ENCODE measurements around the gene GNGT1. TPM values are rescaled to one million over a fixed set of nuclear protein-coding genes. Genes with fewer than 3 reads are reported as not detected.
"Not testable (repeated sequence)": the region's sequence is repeated elsewhere in the genome, so short reads cannot be mapped to it uniquely, and the experiment has no call there.

Gene GNGT1
- polyA plus RNA-seq, 1 donor: not detected

DNA sequence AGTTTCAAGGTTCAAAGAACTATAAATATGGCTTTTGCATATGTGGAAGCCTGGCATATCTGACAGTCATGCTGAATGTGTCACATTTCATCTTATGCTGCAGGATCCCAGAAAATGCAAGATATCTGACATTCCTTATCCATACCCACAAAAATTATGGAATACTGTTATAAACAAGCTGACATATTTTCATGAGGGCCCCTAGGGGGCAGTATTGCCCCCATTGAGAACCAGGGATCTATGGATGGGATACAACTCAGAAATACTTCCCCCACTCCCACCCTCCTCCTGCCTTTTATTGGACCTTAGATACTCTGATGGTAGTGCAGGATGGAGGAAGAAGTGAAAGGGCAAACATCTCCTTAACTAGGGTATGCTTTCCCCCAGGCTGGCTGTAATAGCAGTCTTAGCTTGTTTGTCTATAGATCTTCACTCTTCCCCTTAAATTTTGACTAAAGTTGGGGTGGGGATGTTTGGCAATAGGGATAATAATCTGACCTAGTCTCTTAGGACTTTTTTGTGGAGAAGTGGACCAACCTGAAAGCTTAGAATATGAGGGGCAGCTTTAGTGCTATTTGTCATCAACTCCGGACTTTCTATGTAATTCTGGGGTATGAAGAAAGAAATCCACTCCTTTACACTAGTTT lies 3.5 kb upstream of the GNGT1 start:
- no peak overlapping the region for H3K27ac ChIP-seq (ENCODE audit: low read length)
- no peaks in the 10 kb centered on the region for H3K4me1 ChIP-seq (ENCODE audit: control insufficient read depth, insufficient read depth, low read length)
- no peak overlapping the region for H3K4me3 ChIP-seq (ENCODE audit: low read length)
- H3K36me3 ChIP-seq (ENCODE audit: control insufficient read depth, insufficient read depth, low read length): no peaks in the 10 kb centered on the region
- no peaks in the 10 kb centered on the region for H3K27me3 ChIP-seq (ENCODE audit: control insufficient read depth, insufficient read depth, low read length)
- H3K9me3 ChIP-seq (ENCODE audit: control insufficient read depth, low read depth, low read length): no peaks in the 10 kb centered on the region
- DNase-seq: peak; percentile 23 to 24
- no CpG with 5 or more reads among the region's 1 CpG for WGBS (ENCODE audit: insufficient coverage, low lambda C conversion rate)

DNA sequence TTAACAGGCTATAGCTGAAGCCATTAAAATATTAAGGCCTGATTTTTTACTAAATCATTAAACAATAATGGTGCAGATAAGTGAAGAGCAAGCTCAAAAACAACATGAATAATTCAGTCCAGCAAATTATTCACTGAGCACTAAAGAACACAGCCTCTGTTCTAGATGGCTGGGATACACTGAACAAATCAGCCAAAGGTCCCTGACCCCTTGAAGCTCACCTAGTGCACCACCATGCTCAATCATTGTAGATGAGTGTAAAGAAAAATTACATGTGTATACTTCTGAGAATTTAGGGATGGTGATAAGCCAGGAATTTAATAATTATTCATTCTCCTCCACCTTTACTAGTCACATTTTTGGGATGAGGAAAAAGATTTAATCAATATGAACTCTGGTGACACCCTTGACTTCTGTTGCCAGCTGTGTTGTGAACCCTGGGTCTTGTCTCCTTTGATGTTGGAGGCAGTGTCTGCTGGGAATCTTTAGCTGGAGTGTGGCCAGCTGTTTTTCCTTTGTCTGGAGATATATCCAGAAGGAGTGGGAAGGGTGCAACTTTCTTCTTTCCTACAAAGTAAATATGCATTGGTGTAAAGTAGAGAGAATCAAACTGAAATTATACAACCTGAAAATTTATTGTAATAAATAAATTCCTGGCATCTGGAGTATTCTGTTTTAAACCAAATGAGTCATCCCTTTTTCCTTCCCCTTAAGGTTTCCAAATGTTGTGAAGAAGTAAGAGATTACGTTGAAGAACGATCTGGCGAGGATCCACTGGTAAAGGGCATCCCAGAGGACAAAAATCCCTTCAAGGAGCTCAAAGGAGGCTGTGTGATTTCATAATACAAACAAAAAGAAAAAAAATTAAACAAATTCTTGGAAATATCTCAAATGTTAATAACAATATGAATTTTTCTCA lies 4.0 kb downstream of the GNGT1 start:
- H3K9me3 ChIP-seq (ENCODE audit: control insufficient read depth, low read depth, low read length): no peaks in the 10 kb centered on the region
- H3K36me3 ChIP-seq (ENCODE audit: control insufficient read depth, insufficient read depth, low read length): no peaks in the 10 kb centered on the region
- DNase-seq: no peak
- no peak overlapping the region for H3K27ac ChIP-seq (ENCODE audit: low read length)
- no CpG with 5 or more reads among the region's 3 CpGs for WGBS (ENCODE audit: insufficient coverage, low lambda C conversion rate)
- peaks cover 3% of the 10 kb centered on the region for H3K27me3 ChIP-seq (ENCODE audit: control insufficient read depth, insufficient read depth, low read length)
- H3K4me3 ChIP-seq (ENCODE audit: low read length): no peak overlapping the region
- no peaks in the 10 kb centered on the region for H3K4me1 ChIP-seq (ENCODE audit: control insufficient read depth, insufficient read depth, low read length)

DNA sequence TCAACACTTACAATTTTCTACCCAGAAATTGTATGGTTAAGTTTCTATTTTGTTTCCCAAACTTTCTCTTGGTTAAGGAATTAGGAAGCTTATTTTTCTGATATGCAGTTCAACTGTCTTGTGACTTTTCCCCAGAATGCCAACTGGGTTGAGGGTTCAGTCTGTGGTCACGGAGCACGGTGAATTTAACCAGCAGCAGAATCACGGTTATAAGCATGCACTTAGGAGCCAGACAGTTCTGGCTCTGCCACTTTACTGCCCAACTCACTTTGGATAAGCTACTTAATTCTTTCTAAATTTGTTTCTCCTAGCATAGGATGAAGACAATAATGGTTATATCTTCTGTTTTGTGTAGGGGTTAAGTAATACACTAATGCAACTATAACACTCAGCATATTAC lies 4.9 kb downstream of the GNGT1 start:
- not testable (repeated sequence) for DNase-seq; H3K36me3 ChIP-seq (ENCODE audit: control insufficient read depth, insufficient read depth, low read length); H3K27me3 ChIP-seq (ENCODE audit: control insufficient read depth, insufficient read depth, low read length); H3K4me1 ChIP-seq (ENCODE audit: control insufficient read depth, insufficient read depth, low read length); H3K9me3 ChIP-seq (ENCODE audit: control insufficient read depth, low read depth, low read length); H3K4me3 ChIP-seq (ENCODE audit: low read length); H3K27ac ChIP-seq (ENCODE audit: low read length)
- WGBS (ENCODE audit: insufficient coverage, low lambda C conversion rate): no CpG with 5 or more reads among the region's 3 CpGs

DNA sequence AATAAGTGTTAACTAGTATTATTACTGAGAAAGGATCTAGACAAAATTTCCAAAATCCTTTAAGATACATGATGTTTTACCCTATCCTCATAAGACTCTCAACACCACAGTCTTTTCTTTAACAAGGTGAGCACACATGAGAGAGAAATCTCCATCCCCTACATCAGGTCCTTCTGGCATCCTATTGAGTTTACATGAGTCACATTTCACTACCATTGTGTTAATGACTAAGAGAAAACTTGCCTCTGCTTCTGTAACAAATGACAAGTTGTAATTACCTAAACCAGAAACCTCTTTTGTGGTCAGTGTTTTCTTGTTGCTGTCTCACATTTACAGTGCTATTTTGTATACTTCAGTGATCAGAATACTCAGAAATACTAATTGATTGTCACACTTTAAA lies 5.3 kb downstream of the GNGT1 start:
- not testable (repeated sequence) for H3K27me3 ChIP-seq (ENCODE audit: control insufficient read depth, insufficient read depth, low read length); H3K4me1 ChIP-seq (ENCODE audit: control insufficient read depth, insufficient read depth, low read length); H3K36me3 ChIP-seq (ENCODE audit: control insufficient read depth, insufficient read depth, low read length); H3K27ac ChIP-seq (ENCODE audit: low read length); H3K9me3 ChIP-seq (ENCODE audit: control insufficient read depth, low read depth, low read length); DNase-seq; H3K4me3 ChIP-seq (ENCODE audit: low read length)

DNA sequence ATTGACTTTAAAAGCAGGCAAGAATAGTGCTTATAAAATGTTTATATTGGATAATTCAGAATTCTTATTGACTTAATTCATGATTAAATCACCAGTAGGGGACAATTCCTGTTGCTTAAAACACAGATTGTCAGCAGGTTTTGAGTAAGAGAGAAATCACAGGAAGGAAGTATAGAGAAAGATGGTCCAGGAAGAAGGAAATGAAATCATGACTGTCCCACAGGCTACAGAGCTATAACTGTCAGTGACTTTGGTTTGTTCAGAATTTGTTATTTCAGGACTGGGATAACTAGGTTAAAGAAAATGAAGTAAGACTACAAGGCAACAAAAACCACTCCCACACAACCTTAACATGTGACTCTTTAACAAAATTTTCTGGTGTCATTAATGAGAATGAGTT lies 6.8 kb downstream of the GNGT1 start:
- H3K27ac ChIP-seq (ENCODE audit: low read length): no peak overlapping the region
- H3K9me3 ChIP-seq (ENCODE audit: control insufficient read depth, low read depth, low read length): no peaks in the 10 kb centered on the region
- H3K36me3 ChIP-seq (ENCODE audit: control insufficient read depth, insufficient read depth, low read length): no peaks in the 10 kb centered on the region
- H3K27me3 ChIP-seq (ENCODE audit: control insufficient read depth, insufficient read depth, low read length): peaks cover 3% of the 10 kb centered on the region
- no peak overlapping the region for H3K4me3 ChIP-seq (ENCODE audit: low read length)
- H3K4me1 ChIP-seq (ENCODE audit: control insufficient read depth, insufficient read depth, low read length): no peaks in the 10 kb centered on the region
- no peak for DNase-seq

DNA sequence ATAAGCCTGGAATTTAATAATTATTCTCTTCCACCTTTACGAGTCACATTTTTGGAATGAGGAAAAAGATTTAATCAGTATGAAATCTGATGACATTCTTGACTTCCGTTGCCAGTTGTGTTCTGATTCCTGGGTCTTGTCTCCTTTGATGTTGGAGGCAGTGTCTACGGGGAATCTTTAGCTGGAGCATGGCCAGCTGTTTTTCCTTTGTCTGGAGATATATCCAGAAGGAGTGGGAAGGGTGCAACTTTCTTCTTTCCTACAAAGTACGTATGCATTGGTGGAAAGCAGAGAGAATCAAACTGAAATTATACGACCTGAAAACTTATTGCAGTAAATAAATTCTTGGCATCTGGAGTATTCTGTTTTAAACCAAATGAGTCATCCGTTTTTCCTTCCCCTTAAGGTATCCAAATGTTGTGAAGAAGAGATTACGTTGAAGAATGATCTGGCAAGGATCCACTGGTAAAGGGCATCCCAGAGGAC lies 8.3 kb downstream of the GNGT1 start:
- no peak for DNase-seq
- no peaks in the 10 kb centered on the region for H3K36me3 ChIP-seq (ENCODE audit: control insufficient read depth, insufficient read depth, low read length)
- 70% methylated on average over 1 of the region's 7 CpGs for WGBS (ENCODE audit: insufficient coverage, low lambda C conversion rate)
- no peaks in the 10 kb centered on the region for H3K4me1 ChIP-seq (ENCODE audit: control insufficient read depth, insufficient read depth, low read length)
- no peak overlapping the region for H3K27ac ChIP-seq (ENCODE audit: low read length)
- peaks cover 3% of the 10 kb centered on the region for H3K27me3 ChIP-seq (ENCODE audit: control insufficient read depth, insufficient read depth, low read length)
- no peak overlapping the region for H3K4me3 ChIP-seq (ENCODE audit: low read length)
- no peaks in the 10 kb centered on the region for H3K9me3 ChIP-seq (ENCODE audit: control insufficient read depth, low read depth, low read length)

DNA sequence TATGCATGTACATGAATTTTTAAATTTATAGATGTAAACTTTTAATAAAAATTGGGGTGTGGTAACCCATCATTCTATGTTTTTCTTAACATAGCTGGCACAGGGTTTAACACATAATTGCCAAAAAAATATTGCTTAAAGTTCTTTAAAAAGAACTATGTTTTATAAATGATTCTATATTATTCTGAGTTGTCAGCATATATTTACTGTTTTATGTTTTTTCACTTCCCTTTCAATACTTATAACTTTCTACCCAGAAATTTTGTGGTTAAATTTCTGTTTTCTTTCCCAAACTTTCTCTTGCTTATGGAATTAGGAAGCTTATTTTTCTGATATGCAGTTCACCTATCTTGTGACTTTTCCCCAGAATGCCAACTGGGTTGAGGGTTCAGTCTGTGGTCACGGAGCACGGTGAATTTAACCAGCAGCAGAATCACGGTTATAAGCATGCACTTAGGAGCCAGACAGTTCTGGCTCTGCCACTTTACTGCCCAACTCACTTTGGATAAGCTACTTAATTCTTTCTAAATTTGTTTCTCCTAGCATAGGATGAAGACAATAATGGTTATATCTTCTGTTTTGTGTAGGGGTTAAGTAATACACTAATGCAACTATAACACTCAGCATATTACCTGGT lies 9.0 kb downstream of the GNGT1 start:
- H3K4me1 ChIP-seq (ENCODE audit: control insufficient read depth, insufficient read depth, low read length); DNase-seq; H3K27me3 ChIP-seq (ENCODE audit: control insufficient read depth, insufficient read depth, low read length); H3K4me3 ChIP-seq (ENCODE audit: low read length); H3K9me3 ChIP-seq (ENCODE audit: control insufficient read depth, low read depth, low read length); H3K36me3 ChIP-seq (ENCODE audit: control insufficient read depth, insufficient read depth, low read length); H3K27ac ChIP-seq (ENCODE audit: low read length): not testable (repeated sequence)
- WGBS (ENCODE audit: insufficient coverage, low lambda C conversion rate): no CpG with 5 or more reads among the region's 3 CpGs

DNA sequence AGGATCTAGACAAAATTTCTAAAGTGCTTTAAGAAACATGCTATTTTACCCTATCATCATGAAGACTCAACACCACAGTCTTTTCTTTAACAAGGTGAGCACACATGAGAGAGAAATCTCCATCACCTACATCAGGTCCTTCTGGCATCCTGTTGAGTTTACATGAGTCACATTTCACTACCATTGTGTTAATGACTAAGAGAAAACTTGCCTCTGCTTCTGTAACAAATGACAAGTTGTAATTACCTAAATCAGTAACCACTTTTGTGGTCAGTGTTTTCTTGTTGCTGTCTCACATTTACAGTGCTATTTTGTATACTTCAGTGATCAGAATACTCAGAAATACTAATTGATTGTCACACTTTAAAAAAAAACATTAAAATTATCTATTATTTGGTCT lies 9.5 kb downstream of the GNGT1 start:
- H3K36me3 ChIP-seq (ENCODE audit: control insufficient read depth, insufficient read depth, low read length); DNase-seq; H3K9me3 ChIP-seq (ENCODE audit: control insufficient read depth, low read depth, low read length); H3K27me3 ChIP-seq (ENCODE audit: control insufficient read depth, insufficient read depth, low read length); H3K4me3 ChIP-seq (ENCODE audit: low read length); H3K4me1 ChIP-seq (ENCODE audit: control insufficient read depth, insufficient read depth, low read length); H3K27ac ChIP-seq (ENCODE audit: low read length): not testable (repeated sequence)

DNA sequence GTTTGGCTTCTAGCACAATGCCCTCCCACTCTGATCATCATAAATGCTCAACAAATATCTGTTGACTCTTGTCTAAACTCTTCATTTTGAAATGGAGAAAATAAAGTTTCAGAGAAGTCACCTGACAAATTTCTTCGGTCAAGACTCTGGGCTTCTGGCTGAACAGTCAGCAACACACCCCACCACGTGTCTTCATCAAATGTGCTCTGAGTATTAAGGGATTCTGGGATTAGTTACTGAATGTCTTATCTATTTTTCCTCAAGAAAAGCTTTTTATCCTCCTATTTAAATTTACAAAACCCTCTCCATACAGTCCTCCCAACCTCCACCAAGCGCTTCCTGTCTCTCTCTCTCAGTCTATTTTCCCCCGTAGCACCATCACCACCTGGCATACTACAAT lies 9.9 kb downstream of the GNGT1 start:
- H3K9me3 ChIP-seq (ENCODE audit: control insufficient read depth, low read depth, low read length); H3K27me3 ChIP-seq (ENCODE audit: control insufficient read depth, insufficient read depth, low read length); H3K36me3 ChIP-seq (ENCODE audit: control insufficient read depth, insufficient read depth, low read length); H3K4me3 ChIP-seq (ENCODE audit: low read length); H3K27ac ChIP-seq (ENCODE audit: low read length); DNase-seq; H3K4me1 ChIP-seq (ENCODE audit: control insufficient read depth, insufficient read depth, low read length): not testable (repeated sequence)
- 100% methylated on average over 1 of the region's 4 CpGs for WGBS (ENCODE audit: insufficient coverage, low lambda C conversion rate)

DNA sequence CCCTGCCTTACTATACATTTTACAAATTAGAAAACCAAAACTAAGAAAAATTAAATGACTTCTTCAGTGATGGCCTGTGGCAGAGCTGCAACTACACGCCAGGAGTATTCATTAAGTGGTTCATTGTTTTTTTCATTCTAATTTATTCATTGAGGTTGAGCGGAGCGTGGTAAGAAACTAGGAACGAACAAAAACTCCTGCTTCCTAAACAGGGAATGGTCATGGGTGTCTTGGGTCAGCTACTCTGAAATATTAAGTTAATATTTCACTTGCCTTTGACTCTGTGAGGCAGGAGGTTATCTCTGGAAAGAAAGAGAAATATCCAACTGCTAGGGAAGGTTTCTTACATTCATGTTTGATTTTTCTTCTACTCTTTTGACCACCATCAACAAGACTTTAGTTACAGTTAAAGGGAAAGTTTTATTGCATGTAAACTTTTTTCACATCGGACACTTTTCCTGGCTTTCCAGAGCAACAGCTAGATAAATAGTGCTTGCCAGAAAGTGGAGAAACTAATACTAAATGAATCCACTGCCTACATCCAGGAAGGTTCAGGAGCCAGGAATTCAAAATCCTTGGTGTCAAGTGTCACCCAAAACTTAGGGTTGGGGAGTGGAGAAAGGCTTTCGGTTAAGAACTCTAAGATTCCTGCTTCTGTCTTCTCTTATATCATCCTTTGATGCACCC lies 14.3 kb downstream of the GNGT1 start:
- Histone ChIP-seq H3K4me1 (ENCODE audit: control insufficient read depth, insufficient read depth, low read length) (no peaks in the 10 kb centered on the region), H3K27me3 (ENCODE audit: control insufficient read depth, insufficient read depth, low read length) (peaks cover 3% of the 10 kb centered on the region), H3K27ac (ENCODE audit: low read length) (no peak overlapping the region), H3K4me3 (ENCODE audit: low read length) (no peak overlapping the region), H3K9me3 (ENCODE audit: control insufficient read depth, low read depth, low read length) (no peaks in the 10 kb centered on the region), H3K36me3 (ENCODE audit: control insufficient read depth, insufficient read depth, low read length) (no peaks in the 10 kb centered on the region)
- no peak for DNase-seq
- 56% methylated on average over 4 of the region's 6 CpGs for WGBS (ENCODE audit: insufficient coverage, low lambda C conversion rate)

All from large intestine (tissue), 3 donors.